Upper lobe of left lung (tissue), 6 donors: ENCODE results near the gene LIPG. TPM values are rescaled to one million over a fixed set of nuclear protein-coding genes. Genes with fewer than 3 reads are reported as not detected.
A peak's percentile ranks its signal among the peaks of the same experiment; 100 is the strongest.

Source experiments
- ATAC-seq, 2 donors: fragments of 200-7000 bp; cut with Tn5 transposase; one replicate each; pipeline ENCODE4 v1.9.1; 2022; ENCODE audit warnings: mild to moderate bottlenecking in 2 of 2, moderate library complexity in 2 of 2; ENCODE audit not compliant: low FRiP score in 2 of 2
- DNase-seq, 2 donors: peaks; one replicate each; pipeline ENCODE4 v3.0.0-alpha.2; 2019 to 2020
- H3K27ac ChIP-seq, 4 donors: fragments of 200-600 bp; sonication (generic); one replicate each; pipeline ENCODE4 v1.5.1; 2016 to 2019
- H3K27me3 ChIP-seq, 4 donors: fragments of 200-600 bp; sonication (generic); one replicate each; pipeline ENCODE4 v1.5.1; 2017 to 2019
- H3K36me3 ChIP-seq, 4 donors: fragments of 200-600 bp; sonication (generic); one replicate each; pipeline ENCODE4 v1.5.1; 2016 to 2019
- H3K4me1 ChIP-seq, 4 donors: fragments of 200-600 bp; sonication (generic); one replicate each; pipeline ENCODE4 v1.5.1; 2018 to 2019
- H3K4me3 ChIP-seq, 4 donors: fragments of 200-600 bp; sonication (generic); one replicate each; pipeline ENCODE4 v1.5.1; 2017 to 2019; ENCODE audit warnings: mild to moderate bottlenecking in 2 of 4, moderate library complexity in 1 of 4
- H3K9me3 ChIP-seq, 4 donors: fragments of 200-600 bp; sonication (generic); one replicate each; pipeline ENCODE4 v1.5.1; 2018 to 2019
- CTCF ChIP-seq, 6 experiments: fragments of 450-650 bp in 4 of 6; fragments of 200-600 bp in 2 of 6; sonication (generic) in 2 of 6; IDR thresholded peaks; one replicate each; pipeline ENCODE4 v1.5.1; 2016 to 2019; ENCODE audit warnings: antibody characterized with exemption in 6 of 6
- EP300 ChIP-seq, 4 donors: sonication (generic); formaldehyde crosslinking; IDR thresholded peaks; one replicate each; pipeline ENCODE4 v1.5.1; 2017; ENCODE audit warnings: antibody characterized with exemption in 4 of 4, control low read depth in 2 of 4
- POLR2A ChIP-seq, 4 donors: fragments of 450-650 bp; IDR thresholded peaks; one replicate each; pipeline ENCODE4 v1.5.1; 2016 to 2017; ENCODE audit warnings: antibody characterized with exemption in 4 of 4, mild to moderate bottlenecking in 2 of 4
- POLR2AphosphoS5 ChIP-seq, 2 donors: sonication (generic); formaldehyde crosslinking; IDR thresholded peaks; one replicate each; pipeline ENCODE4 v1.5.1; 2017; ENCODE audit warnings: antibody characterized with exemption in 2 of 2
- WGBS, 2 donors: methylation state at CpG; one replicate each; pipeline ENCODE4 v1.1.5; 2017 to 2018; 5-methylcytosine and 5-hydroxymethylcytosine counted together
- total RNA-seq, 6 donors: library from RNA; depleted of rRNA in 4 of 6; stranded (reverse); fragments of >200 nt in 4 of 6; gene quantifications; one replicate each; pipeline versions ENCODE4 v1.1.0 to v1.2.1, GENCODE V29; 2016 to 2021
- donor health status: DM: no; HTN: no; CAD: no; lungs with moderate emphysema.
- donor health status: DM: no; HTN: yes; CAD: no; lungs with severe emphysema.

LIPG gene
- total RNA-seq, 6 donors from 2014 or later: 1.9 to 12.2 (median 4.5) TPM

GRCh38 chr18:49560624-49561288 is 1.1 kb upstream of the LIPG start:
- DNase-seq (peak in 1 of 2 donors; percentile 79), ATAC-seq (peak in 1 of 2 donors; percentile 60)
- Histone ChIP-seq H3K27me3 (peaks cover 0 to 11% (median 5%) of the 10 kb centered on the region in 4 donors), H3K27ac (no peak overlapping the region), H3K4me3 (peak overlapping the region; percentile 10 to 52 (median 38)), H3K36me3 (no peaks in the 10 kb centered on the region), H3K4me1 (peaks cover 21 to 36% (median 30%) of the 10 kb centered on the region in 4 donors), H3K9me3 (no peaks in the 10 kb centered on the region)
- no peak for TF ChIP-seq POLR2A (IDR thresholded peaks at IDR 0.05)
- 1 to 4% methylated on average over 20 to 44 of the region's 46 CpGs for WGBS, 2 donors

- ATAC-seq (peak in 1 of 2 donors; percentile 58), DNase-seq (peak; percentile 20 to 37)
- Histone ChIP-seq H3K4me1 (peaks cover 21 to 37% (median 30%) of the 10 kb centered on the region in 4 donors), H3K36me3 (no peaks in the 10 kb centered on the region), H3K27ac (no peak overlapping the region), H3K27me3 (peaks cover 0 to 11% (median 5%) of the 10 kb centered on the region in 4 donors), H3K4me3 (peak overlapping the region in 3 of 4 donors; percentile 31 to 52 (median 45)), H3K9me3 (no peaks in the 10 kb centered on the region)
- WGBS, 2 donors: 56 to 60% methylated on average over 11 of the region's 11 CpGs
- TF ChIP-seq EP300 (IDR thresholded peaks at IDR 0.05) (no peak), POLR2A (IDR thresholded peaks at IDR 0.05) (no peak), POLR2AphosphoS5 (IDR thresholded peaks at IDR 0.05) (no peak), CTCF (IDR thresholded peaks at IDR 0.05) (no peak)
Measured at GRCh38 chr18:49562481-49563129, 748 bp downstream of the LIPG start.

- Histone ChIP-seq H3K9me3 (no peaks in the 10 kb centered on the region), H3K27ac (no peak overlapping the region), H3K4me1 (peaks cover 21 to 37% (median 30%) of the 10 kb centered on the region in 4 donors), H3K36me3 (no peaks in the 10 kb centered on the region), H3K27me3 (peaks cover 0 to 11% (median 5%) of the 10 kb centered on the region in 4 donors), H3K4me3 (peak overlapping the region in 1 of 4 donors; percentile 45)
- no peak for ATAC-seq
- DNase-seq: no peak
- no peak for TF ChIP-seq EP300 (IDR thresholded peaks at IDR 0.05)
- no peak for TF ChIP-seq POLR2A (IDR thresholded peaks at IDR 0.05)
- no peak for TF ChIP-seq POLR2AphosphoS5 (IDR thresholded peaks at IDR 0.05)
- no peak for TF ChIP-seq CTCF (IDR thresholded peaks at IDR 0.05)
Measured at GRCh38 chr18:49563130-49563540, 1.3 kb downstream of the LIPG start.

- WGBS, 2 donors: 84 to 88% methylated on average over 7 to 8 of the region's 8 CpGs
- no peaks in the 10 kb centered on the region for H3K36me3 ChIP-seq
- DNase-seq (no peak), ATAC-seq (no peak)
- H3K27me3 ChIP-seq: peaks cover 0 to 11% (median 5%) of the 10 kb centered on the region in 4 donors
- no peak overlapping the region for H3K27ac ChIP-seq
- peaks cover 21 to 37% (median 30%) of the 10 kb centered on the region in 4 donors for H3K4me1 ChIP-seq
- no peaks in the 10 kb centered on the region for H3K9me3 ChIP-seq
- H3K4me3 ChIP-seq: peak overlapping the region in 1 of 4 donors; percentile 45
- TF ChIP-seq POLR2A (IDR thresholded peaks at IDR 0.05) (no peak), EP300 (IDR thresholded peaks at IDR 0.05) (no peak), POLR2AphosphoS5 (IDR thresholded peaks at IDR 0.05) (no peak), CTCF (IDR thresholded peaks at IDR 0.05) (no peak)
Measured at GRCh38 chr18:49563701-49564517, 2.1 kb downstream of the LIPG start.

GRCh38 chr18:49564518-49564834 is 2.6 kb downstream of the LIPG start:
- H3K27ac ChIP-seq: no peak overlapping the region
- no peaks in the 10 kb centered on the region for H3K9me3 ChIP-seq
- ATAC-seq: no peak
- no peaks in the 10 kb centered on the region for H3K36me3 ChIP-seq
- no peak overlapping the region for H3K4me3 ChIP-seq
- H3K27me3 ChIP-seq: peaks cover 0 to 11% (median 5%) of the 10 kb centered on the region in 4 donors
- TF ChIP-seq EP300 (IDR thresholded peaks at IDR 0.05) (no peak), CTCF (IDR thresholded peaks at IDR 0.05) (no peak), POLR2A (IDR thresholded peaks at IDR 0.05) (no peak), POLR2AphosphoS5 (IDR thresholded peaks at IDR 0.05) (no peak)
- no peak for DNase-seq
- peaks cover 21 to 37% (median 29%) of the 10 kb centered on the region in 4 donors for H3K4me1 ChIP-seq
